HepG2 (cell line): ENCODE data around the gene ZBTB46. TPM values are rescaled to one million over a fixed set of nuclear protein-coding genes. Genes with fewer than 3 reads are reported as not detected.
A peak's percentile ranks its signal among the peaks of the same experiment; 100 is the strongest.

Experiments used
- ARHGAP35 ChIP-seq: sonication (generic); formaldehyde crosslinking; IDR thresholded peaks from 2 replicates; pipeline ENCODE4 v1.9.0; 2022; ENCODE audit warnings: mild to moderate bottlenecking, inconsistent platforms, moderate library complexity, missing genetic modification reagents, borderline replicate concordance
- DNMT1 ChIP-seq: sonication (generic); formaldehyde crosslinking; IDR thresholded peaks from 2 replicates; pipeline ENCODE4 v1.5.1; 2020; ENCODE audit warnings: mild to moderate bottlenecking, missing genetic modification reagents
- DZIP1 ChIP-seq: sonication (generic); formaldehyde crosslinking; IDR thresholded peaks from 2 replicates; pipeline ENCODE4 v1.5.0; 2020; ENCODE audit warnings: mild to moderate bottlenecking, missing genetic modification reagents
- HDAC1 ChIP-seq: sonication (generic); formaldehyde crosslinking; IDR thresholded peaks from 2 replicates; pipeline ENCODE4 v1.5.1; 2020; ENCODE audit warnings: mild to moderate bottlenecking, missing genetic modification reagents
- MIER3 ChIP-seq: IDR thresholded peaks from 2 replicates; pipeline ENCODE4 v1.6.1; 2016; ENCODE audit warnings: missing compliant biosample characterization, borderline replicate concordance
- MYNN ChIP-seq: sonication (generic); formaldehyde crosslinking; IDR thresholded peaks from 2 replicates; pipeline ENCODE4 v1.4.0; 2020; ENCODE audit warnings: mild to moderate bottlenecking, low read depth, missing genetic modification reagents
- PAX8 ChIP-seq: sonication (generic); formaldehyde crosslinking; IDR thresholded peaks from 2 replicates; pipeline ENCODE4 v1.8.0; 2022; ENCODE audit warnings: mild to moderate bottlenecking, missing genetic modification reagents, borderline replicate concordance
- POLR2A ChIP-seq, 2 experiments: IDR thresholded peaks; 2 replicates each; pipeline ENCODE4 v1.6.1; 2011; ENCODE audit warnings: low read depth in 2 of 2, low read length in 2 of 2, mild to moderate bottlenecking in 1 of 2, moderate library complexity in 1 of 2; ENCODE audit not compliant: insufficient read depth in 1 of 2
- ZFAT ChIP-seq: sonication (generic); formaldehyde crosslinking; conservative IDR thresholded peaks from 2 replicates; pipeline ENCODE4 v1.8.1; 2023; ENCODE audit warnings: missing genetic modification reagents, inconsistent platforms
- ZNF337 ChIP-seq: sonication (generic); formaldehyde crosslinking; IDR thresholded peaks from 2 replicates; pipeline ENCODE4 v1.5.1; 2020; ENCODE audit warnings: missing genetic modification reagents, low read depth, mild to moderate bottlenecking, borderline replicate concordance
- ZSCAN12 ChIP-seq: sonication (generic); formaldehyde crosslinking; IDR thresholded peaks from 2 replicates; pipeline ENCODE4 v1.9.0; 2021; ENCODE audit warnings: mild to moderate bottlenecking, missing genetic modification reagents
- ZXDC ChIP-seq: sonication (generic); formaldehyde crosslinking; IDR thresholded peaks from 2 replicates; pipeline ENCODE4 v1.5.0; 2020; ENCODE audit warnings: mild to moderate bottlenecking, missing genetic modification reagents
- polyA plus RNA-seq, 8 experiments: library from polyadenylated mRNA; depleted of rRNA in 3 of 8; stranded (reverse) in 7 of 8; unstranded in 1 of 8; fragments of >200 nt; fragmentation: Illumina TruSeq in 4 of 8; extraction: Trizol in 4 of 8; gene quantifications; 2 replicates each; pipeline versions ENCODE4 v1.2.1 to v1.2.3, GENCODE V29; 2011 to 2016; ENCODE audit warnings: low read depth in 4 of 8, missing spikeins in 1 of 8, mixed read lengths in 1 of 8; ENCODE audit not compliant: insufficient read depth in 1 of 8
- total RNA-seq, 5 experiments: library from RNA; depleted of rRNA; stranded (reverse); fragments of >200 nt; fragmentation: Illumina TruSeq; extraction: Trizol; gene quantifications; 2 replicates each; pipeline ENCODE4 v1.2.3, GENCODE V29; 2016; ENCODE audit warnings: low read depth in 1 of 5
- TF ChIP-seq, protein P1 (sequence below): sonication (generic); formaldehyde crosslinking; IDR thresholded peaks from 2 replicates; pipeline ENCODE4 v1.4.0; 2020; ENCODE audit warnings: low read depth, mild to moderate bottlenecking, missing genetic modification reagents
- TF ChIP-seq, protein P2 (sequence below): sonication (generic); formaldehyde crosslinking; IDR thresholded peaks from 2 replicates; pipeline ENCODE4 v1.8.0; 2022; ENCODE audit warnings: low read depth, missing genetic modification reagents
- TF ChIP-seq, protein P3 (sequence below): sonication (generic); formaldehyde crosslinking; IDR thresholded peaks from 2 replicates; pipeline ENCODE4 v1.4.0; 2020; ENCODE audit warnings: low read depth, missing genetic modification reagents

The ZBTB46 gene
- total and polyA plus RNA-seq, 2 of the 13 experiments (the other 11 are each of a cell fraction or from before 2014, with no cell fraction given): 1.6 to 13.5 TPM

- TF ChIP-seq DZIP1 (0 out of 2 replicates have a peak, but pooled peaks have one; percentile 41), MYNN (CRISPR knock-in tag) (no peak), POLR2A (IDR thresholded peaks at IDR 0.05; ENCODE audit: insufficient read depth in 1 of 2, low read depth in 2 of 2, low read length in 2 of 2) (peak in 1 of 2 experiments; percentile 84; a peak in 2 of 4 replicates), ZFAT (CRISPR knock-in tag) (peak; percentile 79; the same call in 1 of the 2 replicates), MIER3 (peak; percentile 96; the same call in 1 of the 2 replicates), ARHGAP35 (CRISPR knock-in tag) (peak; percentile 94; the same call in 1 of the 2 replicates), PAX8 (CRISPR knock-in tag) (peak; percentile 67; the same call in 1 of the 2 replicates), ZXDC (peak; percentile 76; the same call in 1 of the 2 replicates), HDAC1 (CRISPR knock-in tag) (peak; percentile 99), ZSCAN12 (peak; percentile 95), DNMT1 (CRISPR knock-in tag) (peak; percentile 33; the same call in 1 of the 2 replicates), ZNF337 (CRISPR knock-in tag) (0 out of 2 replicates have a peak, but pooled peaks have one; percentile 86)
- TF ChIP-seq, protein P1, sequence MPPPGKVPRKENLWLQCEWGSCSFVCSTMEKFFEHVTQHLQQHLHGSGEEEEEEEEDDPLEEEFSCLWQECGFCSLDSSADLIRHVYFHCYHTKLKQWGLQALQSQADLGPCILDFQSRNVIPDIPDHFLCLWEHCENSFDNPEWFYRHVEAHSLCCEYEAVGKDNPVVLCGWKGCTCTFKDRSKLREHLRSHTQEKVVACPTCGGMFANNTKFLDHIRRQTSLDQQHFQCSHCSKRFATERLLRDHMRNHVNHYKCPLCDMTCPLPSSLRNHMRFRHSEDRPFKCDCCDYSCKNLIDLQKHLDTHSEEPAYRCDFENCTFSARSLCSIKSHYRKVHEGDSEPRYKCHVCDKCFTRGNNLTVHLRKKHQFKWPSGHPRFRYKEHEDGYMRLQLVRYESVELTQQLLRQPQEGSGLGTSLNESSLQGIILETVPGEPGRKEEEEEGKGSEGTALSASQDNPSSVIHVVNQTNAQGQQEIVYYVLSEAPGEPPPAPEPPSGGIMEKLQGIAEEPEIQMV (CRISPR knock-in tag): no peak; the same call in 1 of the 2 replicates
- TF ChIP-seq, protein P2, sequence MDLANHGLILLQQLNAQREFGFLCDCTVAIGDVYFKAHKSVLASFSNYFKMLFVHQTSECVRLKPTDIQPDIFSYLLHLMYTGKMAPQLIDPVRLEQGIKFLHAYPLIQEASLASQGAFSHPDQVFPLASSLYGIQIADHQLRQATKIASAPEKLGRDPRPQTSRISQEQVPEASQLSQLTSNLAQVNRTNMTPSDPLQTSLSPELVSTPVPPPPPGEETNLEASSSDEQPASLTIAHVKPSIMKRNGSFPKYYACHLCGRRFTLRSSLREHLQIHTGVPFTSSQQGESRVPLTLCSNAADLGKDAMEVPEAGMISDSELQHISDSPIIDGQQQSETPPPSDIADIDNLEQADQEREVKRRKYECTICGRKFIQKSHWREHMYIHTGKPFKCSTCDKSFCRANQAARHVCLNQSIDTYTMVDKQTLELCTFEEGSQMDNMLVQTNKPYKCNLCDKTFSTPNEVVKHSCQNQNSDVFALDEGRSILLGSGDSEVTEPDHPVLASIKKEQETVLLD (CRISPR knock-in tag): no peak; the same call in 1 of the 2 replicates
- TF ChIP-seq, protein P3, sequence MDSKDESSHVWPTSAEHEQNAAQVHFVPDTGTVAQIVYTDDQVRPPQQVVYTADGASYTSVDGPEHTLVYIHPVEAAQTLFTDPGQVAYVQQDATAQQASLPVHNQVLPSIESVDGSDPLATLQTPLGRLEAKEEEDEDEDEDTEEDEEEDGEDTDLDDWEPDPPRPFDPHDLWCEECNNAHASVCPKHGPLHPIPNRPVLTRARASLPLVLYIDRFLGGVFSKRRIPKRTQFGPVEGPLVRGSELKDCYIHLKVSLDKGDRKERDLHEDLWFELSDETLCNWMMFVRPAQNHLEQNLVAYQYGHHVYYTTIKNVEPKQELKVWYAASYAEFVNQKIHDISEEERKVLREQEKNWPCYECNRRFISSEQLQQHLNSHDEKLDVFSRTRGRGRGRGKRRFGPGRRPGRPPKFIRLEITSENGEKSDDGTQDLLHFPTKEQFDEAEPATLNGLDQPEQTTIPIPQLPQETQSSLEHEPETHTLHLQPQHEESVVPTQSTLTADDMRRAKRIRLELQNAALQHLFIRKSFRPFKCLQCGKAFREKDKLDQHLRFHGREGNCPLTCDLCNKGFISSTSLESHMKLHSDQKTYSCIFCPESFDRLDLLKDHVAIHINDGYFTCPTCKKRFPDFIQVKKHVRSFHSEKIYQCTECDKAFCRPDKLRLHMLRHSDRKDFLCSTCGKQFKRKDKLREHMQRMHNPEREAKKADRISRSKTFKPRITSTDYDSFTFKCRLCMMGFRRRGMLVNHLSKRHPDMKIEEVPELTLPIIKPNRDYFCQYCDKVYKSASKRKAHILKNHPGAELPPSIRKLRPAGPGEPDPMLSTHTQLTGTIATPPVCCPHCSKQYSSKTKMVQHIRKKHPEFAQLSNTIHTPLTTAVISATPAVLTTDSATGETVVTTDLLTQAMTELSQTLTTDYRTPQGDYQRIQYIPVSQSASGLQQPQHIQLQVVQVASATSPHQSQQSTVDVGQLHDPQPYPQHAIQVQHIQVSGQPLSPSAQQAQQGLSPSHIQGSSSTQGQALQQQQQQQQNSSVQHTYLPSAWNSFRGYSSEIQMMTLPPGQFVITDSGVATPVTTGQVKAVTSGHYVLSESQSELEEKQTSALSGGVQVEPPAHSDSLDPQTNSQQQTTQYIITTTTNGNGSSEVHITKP: peak; percentile 90; the same call in 1 of the 2 replicates
Measured at GRCh38 chr20:63740627-63741353, 90.3 kb downstream of the ZBTB46 start (continued).
